ENCODE measurements around the gene B3GLCT.

The B3GLCT gene

GRCh38 chr13:31172001-31172400 lies 27.8 kb upstream of the B3GLCT start:
- Histone ChIP-seq H3K4me3 (ENCODE audit: low read length) (no peak overlapping the region), H3K4me2 (ENCODE audit: low read depth, low read length) (no peak overlapping the region), H3K79me2 (ENCODE audit: low read length) (no peaks in the 10 kb centered on the region), H3K9me2 (replicated peaks; ENCODE audit: insufficient read depth, low read length) (no peaks in the 10 kb centered on the region), H4K20me1 (ENCODE audit: insufficient read depth, low read length) (no peaks in the 10 kb centered on the region), H3K9me3 (replicated peaks; ENCODE audit: insufficient read depth, low read length) (no peaks in the 10 kb centered on the region), H3K27me3 (replicated peaks; ENCODE audit: insufficient read depth, low read length) (no peaks in the 10 kb centered on the region), H3K27ac (ENCODE audit: low read length) (no peak overlapping the region), H3K36me3 (replicated peaks; ENCODE audit: insufficient read depth, low read length) (no peaks in the 10 kb centered on the region), H3K9ac (ENCODE audit: low read length) (no peak overlapping the region), H3F3A (ENCODE audit: insufficient read depth, low read length) (no peaks in the 10 kb centered on the region), H2AFZ (ENCODE audit: low read length) (no peak overlapping the region), H3K4me1 (ENCODE audit: low read length) (no peaks in the 10 kb centered on the region)
- TF ChIP-seq EZH2phosphoT487 (IDR thresholded peaks at IDR 0.05; ENCODE audit: low read length) (no peak), EZH2 (optimal IDR thresholded peaks at IDR 0.05; ENCODE audit: low read depth, low read length) (no peak), CTCF (IDR thresholded peaks at IDR 0.05; ENCODE audit: low read length) (no peak)
- no peak for DNase-seq

GRCh38 chr13:31172535-31172934 lies 27.2 kb upstream of the B3GLCT start:
- H2AFZ ChIP-seq (ENCODE audit: low read length) = no peak overlapping the region
- DNase-seq = no peak
- no peaks in the 10 kb centered on the region for H3F3A ChIP-seq (ENCODE audit: insufficient read depth, low read length)
- TF ChIP-seq EZH2 (optimal IDR thresholded peaks at IDR 0.05; ENCODE audit: low read depth, low read length) (no peak), EZH2phosphoT487 (IDR thresholded peaks at IDR 0.05; ENCODE audit: low read length) (no peak), CTCF (IDR thresholded peaks at IDR 0.05; ENCODE audit: low read length) (no peak)
- no peak overlapping the region for H3K4me3 ChIP-seq (ENCODE audit: low read length)
- H3K9me3 ChIP-seq (replicated peaks; ENCODE audit: insufficient read depth, low read length) = no peaks in the 10 kb centered on the region
- H4K20me1 ChIP-seq (ENCODE audit: insufficient read depth, low read length) = no peaks in the 10 kb centered on the region
- no peak overlapping the region for H3K27ac ChIP-seq (ENCODE audit: low read length)
- no peak overlapping the region for H3K4me2 ChIP-seq (ENCODE audit: low read depth, low read length)
- H3K27me3 ChIP-seq (replicated peaks; ENCODE audit: insufficient read depth, low read length) = no peaks in the 10 kb centered on the region
- no peaks in the 10 kb centered on the region for H3K36me3 ChIP-seq (replicated peaks; ENCODE audit: insufficient read depth, low read length)
- no peaks in the 10 kb centered on the region for H3K4me1 ChIP-seq (ENCODE audit: low read length)
- no peak overlapping the region for H3K9ac ChIP-seq (ENCODE audit: low read length)
- H3K9me2 ChIP-seq (replicated peaks; ENCODE audit: insufficient read depth, low read length) = no peaks in the 10 kb centered on the region
- no peaks in the 10 kb centered on the region for H3K79me2 ChIP-seq (ENCODE audit: low read length)

GRCh38 chr13:31174018-31174417 lies 25.8 kb upstream of the B3GLCT start:
- H3K9me2 ChIP-seq (replicated peaks; ENCODE audit: insufficient read depth, low read length) = no peaks in the 10 kb centered on the region
- no peaks in the 10 kb centered on the region for H3K9me3 ChIP-seq (replicated peaks; ENCODE audit: insufficient read depth, low read length)
- TF ChIP-seq EZH2 (optimal IDR thresholded peaks at IDR 0.05; ENCODE audit: low read depth, low read length) = no peak
- TF ChIP-seq CTCF (IDR thresholded peaks at IDR 0.05; ENCODE audit: low read length) = no peak
- no peak for TF ChIP-seq EZH2phosphoT487 (IDR thresholded peaks at IDR 0.05; ENCODE audit: low read length)
- no peak for DNase-seq
- no peaks in the 10 kb centered on the region for H3K4me1 ChIP-seq (ENCODE audit: low read length)
- no peak overlapping the region for H3K27ac ChIP-seq (ENCODE audit: low read length)
- H2AFZ ChIP-seq (ENCODE audit: low read length) = no peak overlapping the region
- H3K4me3 ChIP-seq (ENCODE audit: low read length) = no peak overlapping the region
- no peak overlapping the region for H3K9ac ChIP-seq (ENCODE audit: low read length)
- no peaks in the 10 kb centered on the region for H3F3A ChIP-seq (ENCODE audit: insufficient read depth, low read length)
- H4K20me1 ChIP-seq (ENCODE audit: insufficient read depth, low read length) = no peaks in the 10 kb centered on the region
- H3K79me2 ChIP-seq (ENCODE audit: low read length) = no peaks in the 10 kb centered on the region
- H3K4me2 ChIP-seq (ENCODE audit: low read depth, low read length) = no peak overlapping the region
- no peaks in the 10 kb centered on the region for H3K36me3 ChIP-seq (replicated peaks; ENCODE audit: insufficient read depth, low read length)
- no peaks in the 10 kb centered on the region for H3K27me3 ChIP-seq (replicated peaks; ENCODE audit: insufficient read depth, low read length)
